OCI-LY1 (cell line): ENCODE data around the gene PNLDC1.

ENCODE experiments used
- EZH2 ChIP-seq: fragments of 200-600 bp; sonication (generic), shearing (Covaris generic); IDR thresholded peaks from 2 replicates; pipeline ENCODE4 v1.8.0; 2017; ENCODE audit warnings: borderline replicate concordance, mixed run types, mild to moderate bottlenecking, antibody characterized with exemption, low read length, moderate library complexity, mixed read lengths
- TF ChIP-seq, protein P1 (sequence below): fragments of 200-600 bp; sonication (generic), shearing (Covaris generic); IDR thresholded peaks from 2 replicates; pipeline ENCODE4 v1.5.1; 2017; ENCODE audit warnings: mild to moderate bottlenecking, antibody characterized with exemption, low read length, moderate library complexity, mixed read lengths

DNA sequence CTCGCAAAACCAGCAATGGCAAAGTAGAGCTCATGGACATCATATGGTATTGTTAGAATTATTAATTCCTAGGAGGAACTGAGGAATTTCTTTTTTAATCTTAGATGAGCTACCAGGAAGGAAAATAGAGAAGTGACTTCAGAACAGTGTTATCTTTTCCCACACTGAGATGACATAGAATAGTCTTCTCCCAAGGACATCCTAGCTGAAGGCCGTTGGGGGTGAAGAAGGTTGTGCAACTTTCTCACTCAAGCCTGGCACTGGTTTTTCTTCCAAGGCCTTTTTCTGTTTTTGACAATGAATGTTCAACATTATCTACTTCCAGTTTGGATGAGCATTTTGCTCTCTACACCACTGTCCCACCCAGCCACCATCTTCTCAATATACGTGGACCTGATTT, 54.9 kb downstream of the PNLDC1 start:
- TF ChIP-seq EZH2 = no peak
- TF ChIP-seq, protein P1, sequence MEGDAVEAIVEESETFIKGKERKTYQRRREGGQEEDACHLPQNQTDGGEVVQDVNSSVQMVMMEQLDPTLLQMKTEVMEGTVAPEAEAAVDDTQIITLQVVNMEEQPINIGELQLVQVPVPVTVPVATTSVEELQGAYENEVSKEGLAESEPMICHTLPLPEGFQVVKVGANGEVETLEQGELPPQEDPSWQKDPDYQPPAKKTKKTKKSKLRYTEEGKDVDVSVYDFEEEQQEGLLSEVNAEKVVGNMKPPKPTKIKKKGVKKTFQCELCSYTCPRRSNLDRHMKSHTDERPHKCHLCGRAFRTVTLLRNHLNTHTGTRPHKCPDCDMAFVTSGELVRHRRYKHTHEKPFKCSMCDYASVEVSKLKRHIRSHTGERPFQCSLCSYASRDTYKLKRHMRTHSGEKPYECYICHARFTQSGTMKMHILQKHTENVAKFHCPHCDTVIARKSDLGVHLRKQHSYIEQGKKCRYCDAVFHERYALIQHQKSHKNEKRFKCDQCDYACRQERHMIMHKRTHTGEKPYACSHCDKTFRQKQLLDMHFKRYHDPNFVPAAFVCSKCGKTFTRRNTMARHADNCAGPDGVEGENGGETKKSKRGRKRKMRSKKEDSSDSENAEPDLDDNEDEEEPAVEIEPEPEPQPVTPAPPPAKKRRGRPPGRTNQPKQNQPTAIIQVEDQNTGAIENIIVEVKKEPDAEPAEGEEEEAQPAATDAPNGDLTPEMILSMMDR = no peak
